ENCODE results near the gene BMP8B.
A peak's percentile ranks its signal among the peaks of the same experiment; 100 is the strongest.

The BMP8B gene

DNA sequence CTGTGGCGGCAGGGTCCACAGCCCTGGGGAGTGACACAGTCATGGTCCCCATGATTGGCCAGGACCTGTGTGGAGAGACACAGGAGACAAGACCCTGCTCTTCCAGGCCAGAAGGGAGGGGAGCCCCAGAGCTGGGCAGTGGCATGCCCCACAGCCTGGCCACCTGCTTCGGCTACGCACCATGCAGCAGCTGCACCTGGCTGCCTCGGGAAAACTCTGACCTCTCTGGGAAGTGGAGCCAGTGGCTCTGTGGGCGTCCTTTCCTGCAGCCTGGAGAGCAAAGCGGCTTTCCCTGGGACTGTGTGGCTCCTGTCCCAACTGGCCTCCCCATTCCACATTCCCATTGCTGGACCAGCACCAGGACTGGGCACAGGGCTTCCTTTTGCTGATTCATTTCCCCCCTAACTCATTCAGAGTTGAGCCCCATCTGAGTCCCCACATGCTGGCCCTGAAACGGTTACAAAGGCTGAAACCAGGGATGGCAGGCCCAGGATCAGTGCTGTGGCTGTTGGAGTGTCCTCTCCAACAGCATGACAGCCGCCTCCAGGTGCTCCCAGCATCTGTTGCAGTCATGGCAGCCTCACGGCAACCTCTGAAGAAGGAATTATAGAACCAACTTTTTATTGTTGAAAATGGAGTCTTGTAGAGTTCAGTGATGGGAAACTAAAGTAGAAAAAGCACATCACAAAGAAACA, 32.6 kb downstream of the BMP8B start:
- no peak for DNase-seq

DNA sequence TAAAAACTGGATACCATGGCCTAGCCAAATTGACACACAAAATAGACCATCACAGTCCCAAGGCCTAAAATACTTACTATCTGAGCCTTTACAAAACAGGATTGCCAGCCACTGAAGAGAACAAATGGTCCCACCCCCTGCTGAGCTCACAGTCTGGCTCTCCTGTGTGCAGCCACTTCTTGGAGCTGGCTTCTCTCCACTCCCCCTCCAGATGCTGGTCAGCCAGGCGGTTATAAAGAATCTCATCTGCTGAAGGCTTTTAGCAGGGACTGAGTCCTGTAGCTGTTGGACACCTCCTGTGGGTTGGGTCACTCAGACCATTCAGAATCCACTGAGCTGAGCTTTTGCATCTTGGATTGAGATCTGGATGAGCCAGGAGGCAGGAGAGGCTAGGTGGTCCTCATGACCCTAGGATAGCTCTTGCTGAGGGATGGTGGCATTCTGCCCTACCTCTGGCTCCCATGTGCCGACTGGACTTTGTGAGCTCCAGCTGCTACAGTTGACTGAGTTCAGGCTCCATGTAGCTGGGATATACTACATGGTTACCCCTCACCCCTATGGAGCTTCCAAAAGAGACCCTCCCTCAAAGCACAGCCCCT, 33.7 kb downstream of the BMP8B start:
- DNase-seq: no peak

DNA sequence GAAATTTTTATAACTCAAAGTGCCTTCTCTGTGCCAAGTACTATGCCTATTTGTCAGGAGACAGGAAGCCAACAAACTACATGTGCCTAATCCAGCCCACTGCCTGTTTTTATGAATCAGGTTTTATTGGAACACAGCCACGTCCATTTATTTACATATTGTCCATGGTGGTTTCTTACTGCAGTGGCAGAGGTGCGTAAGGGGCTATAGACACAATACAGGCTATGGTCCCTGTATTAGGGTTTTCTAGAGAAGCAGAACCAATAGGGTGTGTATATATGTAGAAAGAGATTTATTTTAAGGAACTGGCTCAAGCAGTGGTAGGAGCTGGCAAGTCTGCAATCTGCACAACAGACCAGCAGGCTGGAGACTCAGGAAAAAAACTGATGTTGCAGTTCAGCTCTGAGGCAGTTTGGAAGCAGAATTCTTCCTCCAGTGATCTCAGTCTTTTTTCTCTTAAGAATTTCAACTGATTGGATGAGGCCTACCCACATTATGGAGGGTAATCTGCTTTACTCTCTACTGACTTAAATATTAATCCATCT, 34.6 kb downstream of the BMP8B start:
- no peak for DNase-seq

DNA sequence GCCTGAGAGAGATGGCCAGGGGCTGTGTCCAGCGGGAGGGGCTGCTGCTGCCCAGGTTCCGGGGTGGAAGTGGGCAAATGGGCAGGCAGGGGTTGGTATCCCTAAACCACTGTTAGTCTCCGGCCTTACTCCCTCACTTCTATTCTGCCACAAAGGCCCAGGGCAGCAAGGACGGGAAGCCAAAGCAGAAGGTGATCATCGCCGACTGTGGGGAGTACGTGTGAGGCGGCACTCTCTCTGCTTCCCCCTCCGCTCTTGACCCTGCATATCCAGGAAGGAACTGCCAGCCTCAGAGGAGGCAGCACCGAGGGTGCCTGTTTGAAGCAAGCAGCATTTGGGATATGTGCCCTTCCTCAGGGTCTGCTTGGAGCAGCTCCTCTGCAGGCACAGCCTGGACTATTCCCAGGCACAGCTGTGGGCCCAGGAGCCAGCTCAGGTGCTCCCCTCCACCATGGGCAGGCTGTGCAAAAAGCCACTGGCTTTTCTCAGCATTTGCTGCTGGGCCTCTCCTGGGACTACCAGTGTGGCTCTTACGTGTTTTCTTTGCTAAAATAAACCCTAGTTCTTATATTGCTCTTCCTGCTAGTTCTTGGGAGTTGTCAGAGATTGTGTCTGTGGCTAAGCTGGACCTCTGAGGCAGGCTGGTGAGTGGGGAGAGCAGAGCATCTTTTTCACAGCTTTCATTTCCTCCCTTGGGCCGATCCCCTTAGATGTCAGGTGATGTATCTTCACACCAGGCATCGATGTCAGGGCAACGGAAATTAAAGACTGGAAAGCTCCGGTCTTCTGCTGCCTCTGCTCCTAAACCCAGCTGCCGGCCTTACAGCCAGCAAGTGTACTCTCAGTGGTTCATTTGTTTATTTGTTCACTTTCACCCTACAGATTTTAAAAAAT, 35.3 kb downstream of the BMP8B start:
- no peak for DNase-seq

DNA sequence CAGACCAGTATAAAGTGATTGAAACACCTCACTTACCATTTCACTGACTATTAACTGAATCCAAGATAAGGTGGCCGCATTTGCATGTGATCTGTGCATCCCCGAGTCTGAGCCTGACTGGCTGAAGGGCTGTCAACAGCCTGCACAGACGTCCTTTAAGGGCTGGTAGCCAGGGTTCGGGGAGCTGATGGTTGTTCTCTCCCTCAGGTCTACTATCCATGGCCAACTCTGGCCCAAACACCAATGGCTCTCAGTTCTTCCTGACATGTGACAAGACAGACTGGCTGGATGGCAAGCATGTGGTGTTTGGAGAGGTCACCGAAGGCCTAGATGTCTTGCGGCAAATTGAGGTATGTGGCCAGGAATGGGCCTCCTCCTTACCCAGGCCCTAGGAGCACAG, 36.0 kb downstream of the BMP8B start:
- DNase-seq: no peak

DNA sequence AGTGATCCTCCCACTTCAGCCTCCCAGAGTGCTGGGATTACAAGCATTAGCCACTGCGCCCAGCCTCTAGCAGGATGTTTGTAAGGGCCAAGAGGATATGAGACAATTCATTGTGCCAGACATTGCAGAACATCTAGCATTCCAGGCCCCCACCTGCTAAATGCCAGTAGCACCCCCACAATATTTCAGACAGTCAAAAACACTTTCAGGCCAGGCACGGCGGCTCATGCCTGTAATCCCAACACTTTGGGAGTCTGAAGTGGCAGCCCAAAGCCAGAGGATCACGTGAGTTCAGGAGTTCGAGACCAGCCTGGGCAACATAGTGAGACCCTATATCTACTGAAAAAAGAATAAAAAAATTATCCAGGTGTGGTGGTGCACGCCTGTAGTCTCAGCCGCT, 37.1 kb downstream of the BMP8B start:
- no peak for DNase-seq

DNA sequence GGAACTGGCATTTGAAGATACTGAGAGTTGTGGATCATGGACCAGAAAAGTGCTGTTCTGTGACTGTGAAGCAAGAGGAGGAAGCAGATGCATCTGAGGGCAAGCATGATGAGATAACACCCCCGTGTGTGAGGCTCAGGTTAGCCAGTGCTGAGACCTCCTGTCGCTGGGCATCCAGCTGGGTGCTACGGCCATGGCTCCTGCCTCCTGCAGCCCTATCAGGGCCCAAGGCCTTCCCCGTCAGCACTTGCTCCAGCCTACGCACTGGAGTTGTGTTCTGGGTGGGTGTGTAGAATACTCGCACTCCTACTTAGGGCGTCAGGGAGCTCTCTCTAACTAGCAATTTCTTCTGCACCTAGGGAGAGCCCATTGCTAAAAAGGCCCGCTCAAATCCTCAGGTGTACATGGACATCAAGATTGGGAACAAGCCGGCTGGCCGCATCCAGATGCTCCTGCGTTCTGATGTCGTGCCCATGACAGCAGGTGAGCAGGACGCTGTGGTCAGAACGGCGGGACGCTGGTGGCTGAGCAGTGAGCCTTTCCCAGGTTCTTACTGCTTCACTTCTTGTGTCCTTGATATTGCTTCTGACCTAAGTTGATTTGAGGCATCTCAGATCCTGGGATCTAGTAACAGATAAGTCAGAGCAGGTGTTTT, 43.5 kb downstream of the BMP8B start:
- no peak for DNase-seq

DNA sequence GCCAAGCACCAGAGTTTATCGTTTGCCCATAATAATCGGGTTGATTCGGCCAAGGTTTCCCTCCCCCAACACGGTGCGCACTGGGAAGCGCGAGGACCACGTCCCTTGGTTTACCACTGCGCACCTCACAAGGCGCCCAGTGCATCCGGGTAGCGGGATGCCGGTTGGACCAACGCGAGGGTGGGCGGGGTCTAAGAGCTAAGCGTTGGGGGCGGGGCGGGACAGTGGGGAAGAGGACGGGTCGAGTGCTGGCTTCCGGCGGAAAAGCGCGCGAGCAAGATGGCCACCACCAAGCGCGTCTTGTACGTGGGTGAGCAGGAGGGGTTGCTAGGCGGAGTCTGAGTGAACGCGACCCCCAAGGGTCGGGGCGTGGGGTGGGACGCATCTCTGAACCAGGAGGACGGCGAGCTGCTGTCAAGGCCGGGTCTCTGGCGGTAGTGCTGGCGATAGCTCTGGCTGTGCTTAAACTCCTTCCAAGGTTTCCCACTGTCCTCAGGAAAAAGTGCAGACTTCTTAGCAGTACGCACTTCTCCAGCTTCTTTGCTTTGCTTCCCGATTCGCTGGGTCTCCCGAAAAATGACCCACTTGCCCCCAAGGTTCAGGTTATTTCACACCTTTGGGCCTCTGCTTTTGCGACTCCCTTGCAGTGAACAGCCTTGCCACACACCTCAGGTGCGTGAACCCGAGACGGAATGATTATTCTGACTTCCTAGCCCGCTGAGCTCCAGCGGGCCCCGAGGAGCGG, 49.9 kb downstream of the BMP8B start, which contains the start of gene PPIE:
PPIE (plus strand) TSS at position 261 of the 745 bp plus-strand sequence; CDS start at position 280, 19 bp downstream.
- peak; percentile 92 for DNase-seq

DNA sequence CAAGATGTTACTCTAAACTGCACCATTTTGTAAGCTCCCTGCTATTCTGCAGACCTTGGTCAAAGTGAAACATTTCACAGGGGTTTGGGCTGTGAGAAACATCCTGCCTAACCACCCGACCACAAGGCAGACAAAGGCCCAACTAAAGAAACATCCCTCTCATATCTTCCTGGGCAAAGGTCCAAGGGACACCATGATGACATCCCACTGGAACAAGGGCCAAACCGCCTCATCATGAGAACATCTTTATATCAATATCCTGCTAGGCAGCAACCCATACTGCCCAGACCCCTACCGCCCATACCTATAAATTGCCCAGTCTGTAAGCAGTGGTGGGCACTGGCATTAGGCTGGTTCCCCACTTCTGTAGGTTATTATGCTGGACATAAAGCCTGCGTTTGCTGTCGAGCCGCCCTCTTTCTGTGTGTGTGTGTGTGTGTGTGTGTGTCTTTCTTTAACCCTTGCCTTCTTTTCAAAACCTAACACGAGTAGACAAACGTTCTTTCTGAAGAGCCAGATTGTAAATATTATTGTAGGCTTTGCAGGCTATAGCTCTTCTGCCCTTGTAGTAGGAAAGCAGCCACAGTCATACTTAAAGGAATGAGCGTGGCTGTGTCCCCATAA, 51.0 kb downstream of the BMP8B start:
- no peak for DNase-seq

DNA sequence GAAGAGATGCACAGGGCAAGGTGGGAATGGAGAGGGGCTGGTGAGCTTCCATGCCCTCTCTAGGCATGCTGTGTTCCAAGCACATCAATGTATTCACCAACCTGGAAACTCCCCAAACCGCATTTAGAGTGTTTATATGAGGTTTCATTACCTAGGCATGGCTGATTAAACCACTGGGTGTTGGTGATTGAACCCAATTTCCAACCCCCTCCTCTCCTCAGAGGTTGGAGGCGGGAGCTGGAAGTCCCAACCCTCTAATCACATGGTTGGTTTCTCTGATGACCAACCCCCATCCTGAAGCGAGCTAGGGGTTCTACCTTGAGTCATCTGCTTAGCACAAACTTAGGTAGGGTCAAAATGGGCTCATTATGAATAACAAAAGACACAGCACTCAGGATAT, 52.9 kb downstream of the BMP8B start:
- DNase-seq: no peak

DNA sequence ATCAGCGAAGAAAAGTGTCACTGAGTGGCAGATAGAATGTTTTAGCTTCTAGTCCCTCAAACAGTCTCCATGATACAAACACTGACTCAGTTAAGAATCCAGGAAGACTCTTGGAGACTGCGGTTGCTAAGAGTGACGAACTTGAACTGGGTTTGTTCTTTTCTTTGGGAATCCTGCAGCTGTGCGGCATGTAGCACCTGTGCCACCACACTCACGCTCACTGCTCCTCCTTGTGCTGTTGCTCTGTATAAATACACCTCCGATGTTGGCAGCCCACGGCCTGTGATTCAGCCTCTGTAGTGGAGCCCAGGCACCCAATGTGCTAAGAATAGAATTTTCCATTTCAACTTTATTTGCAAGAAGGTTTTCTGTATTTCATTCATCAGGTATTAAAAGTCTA, 55.5 kb downstream of the BMP8B start:
- DNase-seq: no peak

DNA sequence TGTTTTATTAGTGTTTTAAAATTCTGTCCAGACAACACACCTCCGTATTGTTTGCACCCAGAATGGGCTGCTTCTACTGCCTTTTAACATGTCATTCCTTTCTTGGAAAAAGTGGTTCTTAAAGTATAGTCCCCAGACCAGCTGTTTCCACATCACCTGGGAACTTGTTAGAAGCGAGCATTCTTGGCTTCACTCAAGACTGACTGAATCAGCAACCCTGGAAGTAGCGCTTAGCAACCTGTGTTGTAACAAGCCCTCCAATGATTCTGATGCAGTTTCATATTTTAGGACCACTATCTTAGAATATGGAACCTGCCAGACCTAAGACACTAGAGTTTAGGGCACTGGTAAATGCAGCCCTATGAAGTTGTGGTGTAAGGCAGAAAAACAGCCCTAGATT, 55.9 kb downstream of the BMP8B start:
- DNase-seq: no peak

DNA sequence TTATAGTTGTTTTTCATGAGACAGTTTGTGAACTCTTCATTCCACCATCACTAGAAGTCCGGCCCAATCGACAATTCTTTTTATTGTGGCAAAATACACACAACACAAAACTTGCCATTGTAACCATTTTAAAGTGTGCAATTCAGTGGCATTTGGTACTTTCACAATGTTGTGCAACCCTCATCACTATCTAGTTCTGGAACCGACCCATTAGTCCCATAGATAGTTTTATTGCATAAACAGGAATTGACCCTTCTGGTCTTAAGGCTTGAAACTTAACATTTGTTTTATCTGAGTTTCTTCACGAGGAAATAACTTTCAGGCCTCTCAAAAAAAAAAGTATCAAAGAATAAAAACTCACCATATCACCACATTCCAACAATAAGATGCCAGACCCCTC, 58.8 kb downstream of the BMP8B start:
- no peak for DNase-seq

DNA sequence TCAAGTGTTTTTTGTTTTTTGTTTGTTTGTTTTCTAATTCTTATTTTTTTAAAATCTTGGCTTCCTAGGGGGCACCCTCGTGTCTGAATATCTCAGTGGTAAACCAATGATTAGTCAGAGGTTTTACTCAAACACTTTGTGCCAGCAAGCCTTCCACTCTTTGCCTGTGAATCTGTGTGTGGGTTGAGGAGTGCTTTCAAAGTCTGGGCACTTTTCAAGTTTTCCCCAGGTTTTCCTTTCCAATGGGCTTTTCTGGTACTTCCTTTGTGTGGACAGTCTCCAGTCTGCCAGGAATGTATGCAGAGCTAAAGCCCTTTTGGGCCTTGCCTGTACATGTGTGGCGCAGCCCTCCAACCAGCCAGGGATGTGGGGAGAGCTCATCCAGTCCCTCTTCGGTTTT, 59.6 kb downstream of the BMP8B start:
- no peak for DNase-seq

DNA sequence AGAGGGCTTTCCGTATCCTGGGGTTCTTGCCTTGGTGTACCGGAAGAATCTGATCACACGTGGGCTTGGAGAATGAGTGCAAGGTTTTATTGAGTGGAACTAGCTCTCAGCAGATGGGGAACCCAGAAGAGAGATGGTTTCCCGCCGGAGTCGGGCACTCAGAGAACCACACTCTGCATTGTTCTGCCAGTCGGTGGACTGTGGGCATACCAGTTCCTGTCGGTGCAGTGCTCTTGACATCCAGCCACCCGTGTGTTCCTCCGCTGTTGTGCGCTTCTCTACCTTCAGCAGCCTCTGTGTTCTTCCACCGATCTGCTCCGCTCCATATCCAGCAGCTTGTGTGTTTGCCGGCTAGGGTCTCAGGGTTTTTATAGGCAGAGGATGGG, 60.7 kb downstream of the BMP8B start:
- DNase-seq: no peak

DNA sequence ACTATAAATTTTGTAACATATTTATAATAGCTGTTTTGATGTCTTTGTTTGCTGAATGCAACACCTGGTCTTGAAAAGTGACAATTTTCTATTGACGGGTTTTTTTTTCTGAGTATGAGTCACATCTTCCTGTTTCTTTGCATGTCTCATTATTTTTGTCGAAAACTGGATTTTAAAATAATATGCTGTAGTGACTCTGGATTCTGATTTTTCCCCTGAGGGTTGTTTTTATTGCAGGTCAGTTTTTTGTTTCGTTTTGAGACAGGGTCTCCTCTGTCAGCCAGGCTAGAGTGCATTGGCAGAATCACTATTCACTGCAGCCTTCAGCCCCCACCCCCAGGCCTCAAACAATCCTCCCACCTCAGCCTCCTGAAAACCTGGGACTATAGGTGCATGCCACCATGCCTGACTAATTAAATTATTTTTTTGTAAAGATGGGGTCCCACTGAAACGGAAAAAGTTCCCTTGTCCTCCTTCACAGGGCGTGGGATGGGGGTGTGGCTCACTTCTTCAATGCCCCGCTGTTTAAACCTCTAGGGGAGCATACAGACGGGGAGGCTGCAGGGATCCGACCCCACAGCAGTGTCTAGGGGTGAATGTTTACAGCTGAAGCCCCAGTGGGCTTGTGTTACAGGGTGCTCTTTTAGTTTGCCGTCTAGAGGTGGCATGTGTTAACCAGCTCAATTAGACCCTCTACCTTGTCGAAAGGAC, 61.3 kb downstream of the BMP8B start:
- no peak for DNase-seq

DNA sequence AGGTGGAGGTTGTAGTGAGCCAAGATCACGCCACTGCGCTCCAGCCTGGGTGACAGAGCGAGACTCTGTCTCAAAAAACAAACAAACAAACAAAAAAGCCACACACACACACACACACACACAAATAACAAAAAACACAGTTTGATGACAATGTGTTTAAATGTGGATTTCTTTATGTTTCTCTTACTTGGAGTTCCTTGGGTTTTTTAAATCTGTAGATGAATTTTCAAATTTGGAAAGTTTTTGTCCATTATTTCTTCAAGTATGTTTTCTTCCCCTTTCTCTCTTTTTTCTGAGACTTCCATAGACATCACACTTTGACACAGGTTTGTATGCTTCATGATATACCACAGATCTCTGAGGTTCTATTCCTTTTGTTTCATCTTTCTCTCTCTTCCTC, 62.1 kb downstream of the BMP8B start:
- DNase-seq: no peak

DNA sequence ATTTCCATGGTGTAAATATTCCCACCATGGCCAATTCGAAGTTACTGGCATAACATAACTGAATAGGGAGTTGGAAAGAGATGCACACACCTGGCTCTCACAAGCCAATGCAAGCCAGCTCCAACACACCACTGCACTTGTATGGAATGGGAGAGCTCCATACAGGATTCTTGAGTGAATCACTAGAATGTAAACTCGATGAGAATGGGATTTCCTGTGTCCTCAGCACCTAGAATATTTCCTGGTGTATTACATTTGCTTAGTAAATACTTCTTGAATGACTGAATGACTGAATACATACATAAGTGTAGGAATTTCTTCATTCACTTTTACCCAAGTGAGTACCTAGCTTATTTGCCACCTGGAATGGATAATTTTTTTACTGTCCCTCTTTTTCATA, 66.2 kb downstream of the BMP8B start:
- DNase-seq: no peak

DNA sequence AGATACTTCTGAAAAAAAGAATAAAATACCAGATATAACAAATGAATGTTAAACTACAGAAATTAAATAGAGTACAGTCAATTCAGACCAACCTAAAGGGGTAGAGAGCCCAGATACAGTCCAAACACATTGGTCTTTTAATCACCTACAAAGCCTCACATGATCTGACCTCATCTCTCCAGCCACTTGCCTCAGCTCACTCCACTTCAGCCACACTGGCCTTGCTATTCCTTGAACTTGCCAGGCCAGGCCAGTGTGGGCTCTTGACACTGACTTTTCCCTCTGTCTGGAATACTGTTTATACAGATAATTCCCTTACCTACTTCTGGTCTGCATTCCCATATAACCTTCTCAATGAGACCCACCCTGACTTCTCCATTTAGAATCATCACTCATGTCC, 67.0 kb downstream of the BMP8B start:
- DNase-seq: no peak

DNA sequence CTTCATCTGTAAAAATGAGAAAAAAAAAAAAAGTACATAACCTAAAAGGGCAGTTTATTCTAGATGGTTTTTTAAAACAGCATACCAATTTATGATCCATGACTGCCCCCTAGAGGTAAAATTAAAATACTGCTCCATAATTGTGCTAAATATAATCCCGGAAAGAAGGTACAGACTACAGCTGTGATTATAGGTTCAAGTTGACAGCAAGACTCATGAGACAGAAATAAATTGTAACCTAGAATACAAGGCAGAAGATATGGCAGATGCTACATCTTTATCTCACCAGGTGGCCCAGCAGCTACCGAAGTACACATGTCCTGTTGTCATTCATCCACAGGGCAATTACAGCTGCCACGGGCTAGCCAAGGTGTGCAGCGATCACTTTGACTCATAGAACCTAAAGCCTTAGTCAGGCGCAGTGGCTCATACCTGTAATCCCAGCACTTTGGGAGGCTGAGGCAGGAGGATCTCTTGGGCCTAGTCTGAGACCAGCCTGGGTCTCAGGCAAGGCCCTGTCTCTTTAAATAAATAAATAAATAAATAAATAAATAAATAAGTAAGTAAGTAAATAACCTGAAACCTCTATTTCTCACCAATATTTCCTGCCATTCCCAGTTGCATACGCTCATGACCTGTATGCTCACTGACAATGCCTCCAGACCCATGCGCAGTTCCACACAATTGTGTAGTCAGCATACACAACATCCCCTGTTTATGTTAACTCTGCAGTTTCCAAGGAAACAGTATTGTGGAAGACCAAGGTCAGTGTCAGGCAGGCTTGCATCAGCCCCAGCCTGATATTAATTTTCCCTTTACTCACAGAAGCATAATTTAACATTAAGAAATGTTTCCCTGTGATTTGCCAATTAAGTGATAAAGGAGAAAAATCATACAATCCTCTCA, 68.3 kb downstream of the BMP8B start:
- no peak for DNase-seq
